ENCODE data around the gene URAD.

Gene URAD

GRCh38 chr13:28000567-28000966 is 12.1 kb upstream of the URAD start:
- no peak for DNase-seq (ENCODE audit: low spot score)

GRCh38 chr13:27997904-27998522 is 9.5 kb upstream of the URAD start:
- DNase-seq (ENCODE audit: low spot score) = peak; percentile 58

GRCh38 chr13:27991881-27992280 is 3.4 kb upstream of the URAD start:
- DNase-seq (ENCODE audit: low spot score) = no peak

GRCh38 chr13:27985600-27985999 is 2.9 kb downstream of the URAD start:
- DNase-seq (ENCODE audit: low spot score) = no peak

- DNase-seq (ENCODE audit: low spot score) = no peak
Observed at GRCh38 chr13:27982361-27982760, 6.1 kb downstream of the URAD start.

- no peak for DNase-seq (ENCODE audit: low spot score)
Observed at GRCh38 chr13:27981006-27981708, 7.3 kb downstream of the URAD start.

GRCh38 chr13:27980280-27980998 is 8.1 kb downstream of the URAD start:
- DNase-seq (ENCODE audit: low spot score) = no peak

GRCh38 chr13:27979765-27980279 is 8.7 kb downstream of the URAD start:
- no peak for DNase-seq (ENCODE audit: low spot score)

GRCh38 chr13:27979001-27979643 is 9.4 kb downstream of the URAD start:
- no peak for DNase-seq (ENCODE audit: low spot score)

GRCh38 chr13:27978301-27978968 is 10.1 kb downstream of the URAD start:
- DNase-seq (ENCODE audit: low spot score) = no peak

- no peak for DNase-seq (ENCODE audit: low spot score)
Observed at GRCh38 chr13:27977476-27978300, 10.8 kb downstream of the URAD start.

GRCh38 chr13:27976362-27977091 is 12.0 kb downstream of the URAD start:
- no peak for DNase-seq (ENCODE audit: low spot score)

- no peak for DNase-seq (ENCODE audit: low spot score)
Observed at GRCh38 chr13:27975564-27976361, 12.7 kb downstream of the URAD start.

GRCh38 chr13:27973961-27974662 is 14.4 kb downstream of the URAD start:
- no peak for DNase-seq (ENCODE audit: low spot score)

- no peak for DNase-seq (ENCODE audit: low spot score)
Observed at GRCh38 chr13:27973291-27973690, 15.2 kb downstream of the URAD start.

GRCh38 chr13:27972478-27972820 is 16.0 kb downstream of the URAD start:
- no peak for DNase-seq (ENCODE audit: low spot score)

- DNase-seq (ENCODE audit: low spot score) = no peak
Observed at GRCh38 chr13:27971776-27972477, 16.6 kb downstream of the URAD start.

- DNase-seq (ENCODE audit: low spot score) = no peak
Observed at GRCh38 chr13:27971236-27971645, 17.3 kb downstream of the URAD start.

Measured in RKO (cell line).